Ishikawa (cell line): ENCODE measurements around the gene PARP1.

ENCODE experiments used
- CEBPB ChIP-seq: IDR thresholded peaks from 2 replicates; pipeline ENCODE4 v1.6.1; 2012
- EGR1 ChIP-seq: IDR thresholded peaks from 2 replicates; pipeline ENCODE4 v1.6.1; 2012
- EP300 ChIP-seq: IDR thresholded peaks from 2 replicates; pipeline ENCODE4 v1.6.1; 2012; ENCODE audit warnings: borderline replicate concordance
- FOXM1 ChIP-seq: IDR thresholded peaks from 2 replicates; pipeline ENCODE4 v1.6.1; 2012; ENCODE audit warnings: low read depth, borderline replicate concordance
- TAF1 ChIP-seq: IDR thresholded peaks from 2 replicates; pipeline ENCODE4 v1.6.1; 2012; ENCODE audit warnings: low read depth, mild to moderate bottlenecking
- TEAD4 ChIP-seq: IDR thresholded peaks from 2 replicates; pipeline ENCODE4 v1.6.1; 2012
- YY1 ChIP-seq: IDR thresholded peaks from 2 replicates; pipeline ENCODE4 v1.6.1; 2012; ENCODE audit warnings: low read depth
- ZBTB7A ChIP-seq: IDR thresholded peaks from 2 replicates; pipeline ENCODE4 v1.6.1; 2012; ENCODE audit warnings: low read depth
- TF ChIP-seq, protein P1 (sequence below): IDR thresholded peaks from 2 replicates; pipeline ENCODE4 v1.6.1; 2012
- TF ChIP-seq, protein P2 (sequence below): IDR thresholded peaks from 2 replicates; pipeline ENCODE4 v1.6.1; 2012; ENCODE audit warnings: low read depth, mild to moderate bottlenecking
- TF ChIP-seq, protein P3 (sequence below): IDR thresholded peaks from 2 replicates; pipeline ENCODE4 v1.6.1; 2012

DNA sequence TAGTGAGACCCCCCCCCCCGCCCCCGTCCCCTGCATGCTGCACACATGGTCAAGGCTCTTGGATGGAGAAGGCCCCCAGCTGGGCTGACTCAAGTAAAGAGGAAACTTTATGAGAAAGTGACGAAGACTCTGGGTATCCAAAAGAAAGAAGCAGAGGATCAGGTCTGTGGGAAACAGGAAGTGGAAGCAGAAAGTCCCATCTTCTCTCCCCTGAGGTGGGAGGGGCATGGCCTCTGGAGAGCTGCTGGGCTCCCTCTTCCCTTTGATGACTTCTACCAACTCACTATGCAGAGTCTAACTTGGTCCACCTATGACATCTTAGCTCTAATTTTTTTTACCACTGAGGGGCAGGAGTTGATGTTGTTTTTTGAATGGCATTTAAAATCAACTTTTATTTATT lies 56.2 kb downstream of the PARP1 start:
- no peak for TF ChIP-seq EP300
- no peak for TF ChIP-seq TEAD4
- TF ChIP-seq, protein P1, sequence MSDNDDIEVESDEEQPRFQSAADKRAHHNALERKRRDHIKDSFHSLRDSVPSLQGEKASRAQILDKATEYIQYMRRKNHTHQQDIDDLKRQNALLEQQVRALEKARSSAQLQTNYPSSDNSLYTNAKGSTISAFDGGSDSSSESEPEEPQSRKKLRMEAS: no peak
- no peak for TF ChIP-seq FOXM1
- no peak for TF ChIP-seq CEBPB
- no peak for TF ChIP-seq TAF1
- no peak for TF ChIP-seq ZBTB7A
- TF ChIP-seq EGR1: no peak
- TF ChIP-seq, protein P2, sequence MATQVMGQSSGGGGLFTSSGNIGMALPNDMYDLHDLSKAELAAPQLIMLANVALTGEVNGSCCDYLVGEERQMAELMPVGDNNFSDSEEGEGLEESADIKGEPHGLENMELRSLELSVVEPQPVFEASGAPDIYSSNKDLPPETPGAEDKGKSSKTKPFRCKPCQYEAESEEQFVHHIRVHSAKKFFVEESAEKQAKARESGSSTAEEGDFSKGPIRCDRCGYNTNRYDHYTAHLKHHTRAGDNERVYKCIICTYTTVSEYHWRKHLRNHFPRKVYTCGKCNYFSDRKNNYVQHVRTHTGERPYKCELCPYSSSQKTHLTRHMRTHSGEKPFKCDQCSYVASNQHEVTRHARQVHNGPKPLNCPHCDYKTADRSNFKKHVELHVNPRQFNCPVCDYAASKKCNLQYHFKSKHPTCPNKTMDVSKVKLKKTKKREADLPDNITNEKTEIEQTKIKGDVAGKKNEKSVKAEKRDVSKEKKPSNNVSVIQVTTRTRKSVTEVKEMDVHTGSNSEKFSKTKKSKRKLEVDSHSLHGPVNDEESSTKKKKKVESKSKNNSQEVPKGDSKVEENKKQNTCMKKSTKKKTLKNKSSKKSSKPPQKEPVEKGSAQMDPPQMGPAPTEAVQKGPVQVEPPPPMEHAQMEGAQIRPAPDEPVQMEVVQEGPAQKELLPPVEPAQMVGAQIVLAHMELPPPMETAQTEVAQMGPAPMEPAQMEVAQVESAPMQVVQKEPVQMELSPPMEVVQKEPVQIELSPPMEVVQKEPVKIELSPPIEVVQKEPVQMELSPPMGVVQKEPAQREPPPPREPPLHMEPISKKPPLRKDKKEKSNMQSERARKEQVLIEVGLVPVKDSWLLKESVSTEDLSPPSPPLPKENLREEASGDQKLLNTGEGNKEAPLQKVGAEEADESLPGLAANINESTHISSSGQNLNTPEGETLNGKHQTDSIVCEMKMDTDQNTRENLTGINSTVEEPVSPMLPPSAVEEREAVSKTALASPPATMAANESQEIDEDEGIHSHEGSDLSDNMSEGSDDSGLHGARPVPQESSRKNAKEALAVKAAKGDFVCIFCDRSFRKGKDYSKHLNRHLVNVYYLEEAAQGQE: no peak
- TF ChIP-seq, protein P3, sequence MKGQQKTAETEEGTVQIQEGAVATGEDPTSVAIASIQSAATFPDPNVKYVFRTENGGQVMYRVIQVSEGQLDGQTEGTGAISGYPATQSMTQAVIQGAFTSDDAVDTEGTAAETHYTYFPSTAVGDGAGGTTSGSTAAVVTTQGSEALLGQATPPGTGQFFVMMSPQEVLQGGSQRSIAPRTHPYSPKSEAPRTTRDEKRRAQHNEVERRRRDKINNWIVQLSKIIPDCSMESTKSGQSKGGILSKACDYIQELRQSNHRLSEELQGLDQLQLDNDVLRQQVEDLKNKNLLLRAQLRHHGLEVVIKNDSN: no peak
- TF ChIP-seq YY1: no peak
